GM21390 (cell line): ENCODE data around the gene ZNF444.
A peak's percentile ranks its signal among the peaks of the same experiment; 100 is the strongest.
"Not testable (repeated sequence)": the region's sequence is repeated elsewhere in the genome, so short reads cannot be mapped to it uniquely, and the experiment has no call there.

Experiments
- ATAC-seq: cut with Tn5 transposase; IDR thresholded peaks from one replicate; pipeline ENCODE4 v1.9.1; 2021; ENCODE audit not compliant: unreplicated experiment

ZNF444 gene

GRCh38 chr19:56140583-56141416, at the start of gene ZNF444:
Gene ZNF444, plus strand, starts transcription at chr19:56141287. Its CDS starts 5,625 bp downstream, at chr19:56146912.
- ATAC-seq, result peak; percentile 82

GRCh38 chr19:56091751-56092546, 49.1 kb upstream of the ZNF444 start:
- no peak for ATAC-seq

GRCh38 chr19:56092685-56093631, 48.1 kb upstream of the ZNF444 start:
- no peak for ATAC-seq

- ATAC-seq, result no peak
These were observed 46.6 kb upstream of the ZNF444 start for GRCh38 chr19:56094449-56094848.

GRCh38 chr19:56096665-56097064, 44.4 kb upstream of the ZNF444 start:
- ATAC-seq, result no peak

- ATAC-seq, result no peak
These were observed 43.8 kb upstream of the ZNF444 start for GRCh38 chr19:56097306-56097705.

GRCh38 chr19:56097776-56098175, 43.3 kb upstream of the ZNF444 start:
- no peak for ATAC-seq

GRCh38 chr19:56098237-56098636, 42.9 kb upstream of the ZNF444 start:
- not testable (repeated sequence) for ATAC-seq

- no peak for ATAC-seq
These were observed 42.1 kb upstream of the ZNF444 start for GRCh38 chr19:56098731-56099568.

GRCh38 chr19:56099638-56100539, 41.2 kb upstream of the ZNF444 start:
- ATAC-seq, result no peak

- ATAC-seq, result no peak
These were observed 40.0 kb upstream of the ZNF444 start for GRCh38 chr19:56101095-56101494.

GRCh38 chr19:56101746-56102535, 39.1 kb upstream of the ZNF444 start:
- ATAC-seq, result no peak

- no peak for ATAC-seq
These were observed 38.0 kb upstream of the ZNF444 start for GRCh38 chr19:56103027-56103614.

- ATAC-seq, result no peak
These were observed 36.7 kb upstream of the ZNF444 start for GRCh38 chr19:56104423-56104822.

- ATAC-seq, result no peak
These were observed 35.9 kb upstream of the ZNF444 start for GRCh38 chr19:56105090-56105701.

- ATAC-seq, result not testable (repeated sequence)
These were observed 35.2 kb upstream of the ZNF444 start for GRCh38 chr19:56105831-56106396.

GRCh38 chr19:56106397-56106849, 34.7 kb upstream of the ZNF444 start:
- ATAC-seq, result no peak
